ENCODE measurements around the gene RWDD4.

Gene RWDD4

GRCh38 chr4:183600189-183600685 lies 58.7 kb downstream of the RWDD4 start:
- TF ChIP-seq, protein P1, sequence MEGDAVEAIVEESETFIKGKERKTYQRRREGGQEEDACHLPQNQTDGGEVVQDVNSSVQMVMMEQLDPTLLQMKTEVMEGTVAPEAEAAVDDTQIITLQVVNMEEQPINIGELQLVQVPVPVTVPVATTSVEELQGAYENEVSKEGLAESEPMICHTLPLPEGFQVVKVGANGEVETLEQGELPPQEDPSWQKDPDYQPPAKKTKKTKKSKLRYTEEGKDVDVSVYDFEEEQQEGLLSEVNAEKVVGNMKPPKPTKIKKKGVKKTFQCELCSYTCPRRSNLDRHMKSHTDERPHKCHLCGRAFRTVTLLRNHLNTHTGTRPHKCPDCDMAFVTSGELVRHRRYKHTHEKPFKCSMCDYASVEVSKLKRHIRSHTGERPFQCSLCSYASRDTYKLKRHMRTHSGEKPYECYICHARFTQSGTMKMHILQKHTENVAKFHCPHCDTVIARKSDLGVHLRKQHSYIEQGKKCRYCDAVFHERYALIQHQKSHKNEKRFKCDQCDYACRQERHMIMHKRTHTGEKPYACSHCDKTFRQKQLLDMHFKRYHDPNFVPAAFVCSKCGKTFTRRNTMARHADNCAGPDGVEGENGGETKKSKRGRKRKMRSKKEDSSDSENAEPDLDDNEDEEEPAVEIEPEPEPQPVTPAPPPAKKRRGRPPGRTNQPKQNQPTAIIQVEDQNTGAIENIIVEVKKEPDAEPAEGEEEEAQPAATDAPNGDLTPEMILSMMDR (IDR thresholded peaks at IDR 0.05): peak; percentile 7
- Mint-ChIP-seq H3K27me3 (ENCODE audit: low read depth, poor library complexity) (peaks cover 13% of the 10 kb centered on the region), H3K9me3 (peaks cover 8% of the 10 kb centered on the region), H3K27ac (no peak overlapping the region), H3K36me3 (ENCODE audit: low read depth) (no peaks in the 10 kb centered on the region), H3K4me3 (no peak overlapping the region), H3K4me1 (peaks cover 7% of the 10 kb centered on the region)
- no peak for DNase-seq

GRCh38 chr4:183599690-183600089 lies 59.3 kb downstream of the RWDD4 start:
- Mint-ChIP-seq H3K36me3 (ENCODE audit: low read depth) (no peaks in the 10 kb centered on the region), H3K4me1 (peaks cover 7% of the 10 kb centered on the region), H3K9me3 (peaks cover 10% of the 10 kb centered on the region), H3K27me3 (ENCODE audit: low read depth, poor library complexity) (peaks cover 13% of the 10 kb centered on the region), H3K4me3 (no peak overlapping the region), H3K27ac (no peak overlapping the region)
- no peak for DNase-seq
- TF ChIP-seq, protein P1 (IDR thresholded peaks at IDR 0.05): no peak

- Mint-ChIP-seq H3K4me1 (peaks cover 7% of the 10 kb centered on the region), H3K27ac (no peak overlapping the region), H3K4me3 (no peak overlapping the region), H3K9me3 (peaks cover 12% of the 10 kb centered on the region), H3K36me3 (ENCODE audit: low read depth) (no peaks in the 10 kb centered on the region), H3K27me3 (ENCODE audit: low read depth, poor library complexity) (peaks cover 13% of the 10 kb centered on the region)
- TF ChIP-seq, protein P1 (IDR thresholded peaks at IDR 0.05): no peak
- DNase-seq: no peak
These were observed 59.7 kb downstream of the RWDD4 start for GRCh38 chr4:183599284-183599683.

DNA sequence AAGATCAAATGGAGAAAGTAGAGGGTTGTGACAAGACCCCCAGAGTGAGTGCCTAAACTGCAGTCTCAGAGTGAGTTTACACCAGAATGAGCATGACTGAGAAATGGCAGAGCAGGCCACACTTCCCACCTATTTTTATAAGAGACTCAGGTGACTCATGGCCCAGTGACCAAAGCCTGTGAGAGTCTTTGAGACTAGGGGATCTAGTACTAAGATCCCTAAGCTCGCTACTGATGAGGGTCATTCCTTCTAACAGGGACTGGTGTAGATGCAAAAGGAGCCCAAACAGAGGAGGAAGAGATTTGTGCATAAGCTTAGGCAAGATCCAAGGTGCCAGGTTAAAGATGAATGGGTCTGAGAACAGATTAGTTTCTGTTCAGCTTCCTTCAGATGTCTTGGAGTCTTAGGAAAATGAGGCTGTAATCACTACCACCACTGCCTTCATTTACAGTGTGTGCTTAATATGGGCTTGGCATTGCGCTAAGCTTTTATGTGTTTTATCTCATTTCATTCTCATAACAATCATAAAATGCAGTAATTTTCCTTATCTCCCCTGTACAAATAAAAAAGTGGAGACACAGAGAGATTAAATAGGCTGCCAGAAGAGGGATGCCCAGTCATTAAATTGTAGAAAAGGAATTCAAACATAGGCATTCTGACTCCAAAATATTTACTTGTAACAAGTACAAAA lies 62.8 kb downstream of the RWDD4 start:
- Mint-ChIP-seq H3K27ac (peak overlapping the region; percentile 93), H3K4me3 (no peak overlapping the region), H3K9me3 (peaks cover 12% of the 10 kb centered on the region), H3K27me3 (ENCODE audit: low read depth, poor library complexity) (peaks cover 15% of the 10 kb centered on the region), H3K4me1 (peaks cover 7% of the 10 kb centered on the region), H3K36me3 (ENCODE audit: low read depth) (no peaks in the 10 kb centered on the region)
- TF ChIP-seq, protein P1 (IDR thresholded peaks at IDR 0.05): no peak
- no peak for DNase-seq

- H3K9me3 Mint-ChIP-seq: peaks cover 12% of the 10 kb centered on the region
- no peaks in the 10 kb centered on the region for H3K36me3 Mint-ChIP-seq (ENCODE audit: low read depth)
- H3K4me3 Mint-ChIP-seq: no peak overlapping the region
- peaks cover 7% of the 10 kb centered on the region for H3K4me1 Mint-ChIP-seq
- TF ChIP-seq, protein P1 (IDR thresholded peaks at IDR 0.05): no peak
- DNase-seq: no peak
- no peak overlapping the region for H3K27ac Mint-ChIP-seq
- H3K27me3 Mint-ChIP-seq (ENCODE audit: low read depth, poor library complexity): peaks cover 13% of the 10 kb centered on the region
These were observed 64.2 kb downstream of the RWDD4 start for GRCh38 chr4:183594823-183595222.

DNA sequence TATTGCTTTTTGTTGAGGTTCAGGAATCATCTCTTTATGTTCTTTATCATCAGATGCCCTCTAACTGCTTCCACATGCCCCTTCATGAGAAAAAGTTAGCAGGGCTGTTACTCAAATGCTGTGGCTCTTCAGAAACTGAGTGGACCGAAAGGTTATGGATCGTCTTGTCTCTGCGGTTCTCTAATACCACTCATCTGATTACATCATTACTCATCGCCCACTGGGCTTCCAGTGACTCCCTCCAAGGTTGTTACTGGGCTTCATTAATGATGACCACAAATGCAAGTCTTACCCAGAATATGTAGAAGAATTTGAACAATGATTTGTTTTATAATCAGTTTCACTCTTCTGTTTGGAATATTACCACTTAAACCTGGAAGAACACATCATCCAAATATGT lies 67.7 kb downstream of the RWDD4 start:
- no peak overlapping the region for H3K4me3 Mint-ChIP-seq
- H3K27ac Mint-ChIP-seq: no peak overlapping the region
- H3K36me3 Mint-ChIP-seq (ENCODE audit: low read depth): no peaks in the 10 kb centered on the region
- peaks cover 11% of the 10 kb centered on the region for H3K4me1 Mint-ChIP-seq
- DNase-seq: no peak
- TF ChIP-seq, protein P1 (IDR thresholded peaks at IDR 0.05): no peak
- H3K27me3 Mint-ChIP-seq (ENCODE audit: low read depth, poor library complexity): peaks cover 6% of the 10 kb centered on the region
- peaks cover 20% of the 10 kb centered on the region for H3K9me3 Mint-ChIP-seq
